ENCODE results near the gene POLR2B.

- TF ChIP-seq CTCF (IDR thresholded peaks at IDR 0.05) (no peak), MAX (CRISPR knock-in tag; IDR thresholded peaks at IDR 0.05) (no peak), TP53 (CRISPR knock-in tag; IDR thresholded peaks at IDR 0.05) (no peak), AR (CRISPR knock-in tag; IDR thresholded peaks at IDR 0.05) (no peak), USF2 (CRISPR knock-in tag; IDR thresholded peaks at IDR 0.05) (no peak), ZNF121 (CRISPR knock-in tag; IDR thresholded peaks at IDR 0.05) (no peak), FOXK1 (CRISPR knock-in tag; IDR thresholded peaks at IDR 0.05) (no peak), PRRX2 (CRISPR knock-in tag; IDR thresholded peaks at IDR 0.05) (no peak), FOXP1 (CRISPR knock-in tag; IDR thresholded peaks at IDR 0.05; ENCODE audit: borderline replicate concordance) (no peak), ZNF138 (CRISPR knock-in tag; conservative IDR thresholded peaks at IDR 0.05) (no peak), E2F5 (CRISPR knock-in tag; IDR thresholded peaks at IDR 0.05) (no peak)
These were observed 61.8 kb downstream of the POLR2B start for GRCh38 chr4:57040510-57040909.
